Memory B cell (primary cell): ENCODE data around the gene MS4A4A.

ENCODE experiments used
- ATAC-seq: fragments of 150-1000 bp; cut with Tn5 transposase; 2 replicates; pipeline ENCODE4 v1.10.0; 2021; ENCODE audit warnings: low read depth, mild to moderate bottlenecking, moderate library complexity
- DNase-seq, 2 donors: peaks; one replicate each; pipeline ENCODE4 v3.0.0; 2022; ENCODE audit warnings: low spot score in 2 of 2
- H3K27ac Mint-ChIP-seq: one replicate; pipeline ENCODE4 v1.8.0; 2022; ENCODE audit warnings: mild to moderate bottlenecking, moderate library complexity, mixed read lengths
- H3K27me3 Mint-ChIP-seq: one replicate; pipeline ENCODE4 v1.8.0; 2022; ENCODE audit warnings: mixed read lengths
- H3K36me3 Mint-ChIP-seq: one replicate; pipeline ENCODE4 v1.8.0; 2022; ENCODE audit warnings: mild to moderate bottlenecking, mixed read lengths
- H3K4me1 Mint-ChIP-seq: one replicate; pipeline ENCODE4 v1.8.0; 2022; ENCODE audit warnings: mixed read lengths
- H3K4me3 Mint-ChIP-seq: one replicate; pipeline ENCODE4 v1.8.0; 2022; ENCODE audit warnings: mild to moderate bottlenecking, moderate library complexity, mixed read lengths
- H3K9me3 Mint-ChIP-seq: one replicate; pipeline ENCODE4 v1.8.0; 2022; ENCODE audit warnings: mixed read lengths

MS4A4A gene

GRCh38 chr11:60280412-60280811 lies at the start of gene MS4A4A:
MS4A4A (plus strand) TSS chr11:60280666; CDS start chr11:60280676, 10 bp downstream.
- Mint-ChIP-seq H3K36me3 (no peaks in the 10 kb centered on the region), H3K27me3 (no peaks in the 10 kb centered on the region), H3K27ac (peak within 1 kb of the TSS; percentile 12), H3K9me3 (peaks cover 1% of the 10 kb centered on the region), H3K4me1 (peaks cover 3% of the 10 kb centered on the region), H3K4me3 (no peak within 1 kb of the TSS)
- DNase-seq (peak; percentile 26 to 49), ATAC-seq (peak; percentile 100)

- DNase-seq (no peak), ATAC-seq (no peak)
- H3K4me3 Mint-ChIP-seq: no peak overlapping the region
- H3K27me3 Mint-ChIP-seq: peaks cover 4% of the 10 kb centered on the region
- no peaks in the 10 kb centered on the region for H3K4me1 Mint-ChIP-seq
- H3K9me3 Mint-ChIP-seq: no peaks in the 10 kb centered on the region
- no peaks in the 10 kb centered on the region for H3K36me3 Mint-ChIP-seq
- H3K27ac Mint-ChIP-seq: no peak overlapping the region
Measured at GRCh38 chr11:60230681-60231080, 49.8 kb upstream of the MS4A4A start.

- DNase-seq (no peak), ATAC-seq (no peak)
- Mint-ChIP-seq H3K4me1 (no peaks in the 10 kb centered on the region), H3K27me3 (peaks cover 16% of the 10 kb centered on the region), H3K27ac (no peak overlapping the region), H3K36me3 (no peaks in the 10 kb centered on the region), H3K9me3 (no peaks in the 10 kb centered on the region), H3K4me3 (no peak overlapping the region)
Measured at GRCh38 chr11:60235321-60235720, 45.1 kb upstream of the MS4A4A start.

- DNase-seq: no peak
- H3K27me3 Mint-ChIP-seq: peaks cover 22% of the 10 kb centered on the region
- ATAC-seq: no peak
- H3K4me3 Mint-ChIP-seq: no peak overlapping the region
- peaks cover 6% of the 10 kb centered on the region for H3K4me1 Mint-ChIP-seq
- H3K27ac Mint-ChIP-seq: no peak overlapping the region
- H3K9me3 Mint-ChIP-seq: no peaks in the 10 kb centered on the region
- no peaks in the 10 kb centered on the region for H3K36me3 Mint-ChIP-seq
Measured at GRCh38 chr11:60240662-60241061, 39.8 kb upstream of the MS4A4A start.

- H3K4me3 Mint-ChIP-seq: no peak overlapping the region
- ATAC-seq: no peak
- peaks cover 6% of the 10 kb centered on the region for H3K4me1 Mint-ChIP-seq
- no peak overlapping the region for H3K27ac Mint-ChIP-seq
- no peaks in the 10 kb centered on the region for H3K9me3 Mint-ChIP-seq
- peaks cover 22% of the 10 kb centered on the region for H3K27me3 Mint-ChIP-seq
- DNase-seq: no peak
- H3K36me3 Mint-ChIP-seq: no peaks in the 10 kb centered on the region
Measured at GRCh38 chr11:60241786-60242185, 38.7 kb upstream of the MS4A4A start.

- H3K36me3 Mint-ChIP-seq: no peaks in the 10 kb centered on the region
- peaks cover 6% of the 10 kb centered on the region for H3K4me1 Mint-ChIP-seq
- no peaks in the 10 kb centered on the region for H3K9me3 Mint-ChIP-seq
- DNase-seq (no peak), ATAC-seq (peak; percentile 48)
- no peak within 1 kb of the TSS for H3K4me3 Mint-ChIP-seq
- H3K27ac Mint-ChIP-seq: no peak within 1 kb of the TSS
- H3K27me3 Mint-ChIP-seq: peaks cover 18% of the 10 kb centered on the region
Measured at GRCh38 chr11:60242740-60243239, 37.7 kb upstream of the MS4A4A start, which contains the start of gene MS4A4E. MS4A4E (minus strand) TSS chr11:60243137; CDS start chr11:60230055, 13,082 bp downstream.

- Mint-ChIP-seq H3K4me1 (no peaks in the 10 kb centered on the region), H3K4me3 (no peak overlapping the region), H3K9me3 (peaks cover 12% of the 10 kb centered on the region), H3K27me3 (peaks cover 17% of the 10 kb centered on the region), H3K27ac (no peak overlapping the region), H3K36me3 (peaks cover 6% of the 10 kb centered on the region)
- DNase-seq (no peak), ATAC-seq (no peak)
Measured at GRCh38 chr11:60251485-60252212, 28.8 kb upstream of the MS4A4A start.

GRCh38 chr11:60252213-60253108 lies 28.0 kb upstream of the MS4A4A start:
- H3K4me3 Mint-ChIP-seq: no peak overlapping the region
- ATAC-seq: no peak

GRCh38 chr11:60257956-60258722 lies 22.3 kb upstream of the MS4A4A start:
- H3K4me1 Mint-ChIP-seq: no peaks in the 10 kb centered on the region
- DNase-seq: no peak
- no peak overlapping the region for H3K27ac Mint-ChIP-seq
- peaks cover 6% of the 10 kb centered on the region for H3K36me3 Mint-ChIP-seq
- ATAC-seq: no peak
- H3K27me3 Mint-ChIP-seq: peaks cover 5% of the 10 kb centered on the region
- H3K9me3 Mint-ChIP-seq: peaks cover 13% of the 10 kb centered on the region
- no peak overlapping the region for H3K4me3 Mint-ChIP-seq

More at GRCh38 chr11:60252213-60253108, 28.0 kb upstream of the MS4A4A start:
- peaks cover 6% of the 10 kb centered on the region for H3K36me3 Mint-ChIP-seq
- peaks cover 12% of the 10 kb centered on the region for H3K9me3 Mint-ChIP-seq
- no peak overlapping the region for H3K27ac Mint-ChIP-seq
- DNase-seq: no peak
- peaks cover 17% of the 10 kb centered on the region for H3K27me3 Mint-ChIP-seq
- H3K4me1 Mint-ChIP-seq: no peaks in the 10 kb centered on the region

GRCh38 chr11:60261014-60261413 lies 19.5 kb upstream of the MS4A4A start:
- no peaks in the 10 kb centered on the region for H3K36me3 Mint-ChIP-seq
- peaks cover 3% of the 10 kb centered on the region for H3K9me3 Mint-ChIP-seq
- no peak overlapping the region for H3K27ac Mint-ChIP-seq
- DNase-seq (no peak), ATAC-seq (no peak)
- H3K4me3 Mint-ChIP-seq: no peak overlapping the region
- no peaks in the 10 kb centered on the region for H3K27me3 Mint-ChIP-seq
- H3K4me1 Mint-ChIP-seq: no peaks in the 10 kb centered on the region

- no peak for ATAC-seq
Measured at GRCh38 chr11:60263402-60263801, 17.1 kb upstream of the MS4A4A start.

GRCh38 chr11:60264644-60265043 lies 15.8 kb upstream of the MS4A4A start:
- peaks cover 3% of the 10 kb centered on the region for H3K27me3 Mint-ChIP-seq
- H3K4me3 Mint-ChIP-seq: no peak overlapping the region
- no peak overlapping the region for H3K27ac Mint-ChIP-seq
- DNase-seq (no peak), ATAC-seq (no peak)
- H3K36me3 Mint-ChIP-seq: no peaks in the 10 kb centered on the region
- no peaks in the 10 kb centered on the region for H3K4me1 Mint-ChIP-seq
- peaks cover 3% of the 10 kb centered on the region for H3K9me3 Mint-ChIP-seq

More at GRCh38 chr11:60263402-60263801, 17.1 kb upstream of the MS4A4A start:
- Mint-ChIP-seq H3K27ac (no peak overlapping the region), H3K36me3 (no peaks in the 10 kb centered on the region), H3K9me3 (peaks cover 3% of the 10 kb centered on the region), H3K4me3 (no peak overlapping the region), H3K27me3 (no peaks in the 10 kb centered on the region), H3K4me1 (no peaks in the 10 kb centered on the region)
- DNase-seq: no peak

- Mint-ChIP-seq H3K36me3 (no peaks in the 10 kb centered on the region), H3K4me3 (no peak overlapping the region), H3K27ac (no peak overlapping the region), H3K4me1 (no peaks in the 10 kb centered on the region), H3K27me3 (peaks cover 3% of the 10 kb centered on the region), H3K9me3 (peaks cover 4% of the 10 kb centered on the region)
- peak; percentile 42 for ATAC-seq
- DNase-seq: peak; percentile 51 to 53
Measured at GRCh38 chr11:60265373-60266214, 14.9 kb upstream of the MS4A4A start.
